A549 (cell line): Measurements from ENCODE around the gene PRPF40A. TPM values are rescaled to one million over a fixed set of nuclear protein-coding genes. Genes with fewer than 3 reads are reported as not detected.
"Not testable (repeated sequence)": the region's sequence is repeated elsewhere in the genome, so short reads cannot be mapped to it uniquely, and the experiment has no call there.

Experiments
- ATAC-seq, 2 experiments: fragments of 200-7000 bp in 1 of 2; fragments of >200 bp in 1 of 2; cut with Nextera tagmentation in 1 of 2; cut with Tn5 transposase in 1 of 2; 3 replicates each; pipeline versions ENCODE4 v1.8.0 to v1.9.1; 2018 to 2020; ENCODE audit warnings: mild to moderate bottlenecking in 1 of 2, moderate library complexity in 1 of 2
- CTCF ChIA-PET: fragments of 300-600 bp; sonication (Branson Sonifier 250); formaldehyde crosslinking; extraction: SDS; loops from one replicate; lab custom pipeline; 2021; ENCODE audit warnings: antibody characterized with exemption, inconsistent platforms; lab: Yijun Ruan, JAX
- POLR2A ChIA-PET: fragments of 350-600 bp; formaldehyde crosslinking; extraction: SDS; loops from one replicate; lab custom pipeline; 2021; ENCODE audit warnings: antibody characterized with exemption, inconsistent platforms; lab: Yijun Ruan, JAX
- DNase-seq, 2 experiments: peaks; one replicate each; pipeline versions ENCODE4 v3.0.0 to v3.0.0-alpha.2; 2011 to 2016; ENCODE audit warnings: low read depth in 1 of 2, low spot score in 1 of 2
- FAIRE-seq: peaks from 2 replicates; lab custom pipeline; 2011; peaks lifted over from hg19 to GRCh38; lab: Jason Lieb, UNC
- H3K27ac ChIP-seq, 2 experiments: fragments of >200 bp; sonication (Bioruptor Twin); formaldehyde crosslinking; 3 replicates each; pipeline ENCODE4 v1.5.1; 2016 to 2017
- H3K4me1 ChIP-seq: fragments of >200 bp; sonication (Bioruptor Twin); formaldehyde crosslinking; 3 replicates; pipeline ENCODE4 v1.6.1; 2016
- H3K4me2 ChIP-seq: fragments of >200 bp; sonication (Bioruptor Twin); formaldehyde crosslinking; 3 replicates; pipeline ENCODE4 v1.6.1; 2016
- H3K4me3 ChIP-seq: fragments of >200 bp; sonication (Bioruptor Twin); formaldehyde crosslinking; 3 replicates; pipeline ENCODE4 v1.5.1; 2016
- H3K9me3 ChIP-seq: fragments of >200 bp; sonication (Bioruptor Twin); formaldehyde crosslinking; 3 replicates; pipeline ENCODE4 v1.6.1; 2016
- CBX2 ChIP-seq: fragments of 200-600 bp; sonication (generic); IDR thresholded peaks from 2 replicates; pipeline ENCODE4 v1.6.1; 2016; ENCODE audit warnings: low read depth, mild to moderate bottlenecking, borderline replicate concordance
- CEBPB ChIP-seq, 2 experiments: fragments of >200 bp in 1 of 2; sonication (Bioruptor Twin) in 1 of 2; formaldehyde crosslinking in 1 of 2; IDR thresholded peaks; 2 replicates each; pipeline ENCODE4 v1.6.1; 2012 to 2016
- CHD4 ChIP-seq: fragments of 200-600 bp; sonication (generic); IDR thresholded peaks from 2 replicates; pipeline ENCODE4 v1.6.1; 2016; ENCODE audit warnings: antibody characterized with exemption, mild to moderate bottlenecking, borderline replicate concordance
- ESRRA ChIP-seq: fragments of 150-350 bp; IDR thresholded peaks from 2 replicates; pipeline ENCODE4 v1.6.1; 2014; ENCODE audit warnings: mild to moderate bottlenecking, low read length, borderline replicate concordance
- HOXB13 ChIP-seq: fragments of 250-450 bp; sonication (Bioruptor Pico); IDR thresholded peaks from 2 replicates; pipeline ENCODE4 v1.5.0; 2020; ENCODE audit warnings: low read depth, mild to moderate bottlenecking, moderate library complexity
- JUN ChIP-seq, 2 experiments: fragments of >200 bp; sonication (Bioruptor Twin); formaldehyde crosslinking; IDR thresholded peaks; 2 replicates in 1 of 2; 3 replicates in 1 of 2; pipeline ENCODE4 v1.6.1; 2016 to 2017
- POLR2A ChIP-seq: IDR thresholded peaks from 2 replicates; pipeline ENCODE4 v1.6.1; 2012; ENCODE audit warnings: mild to moderate bottlenecking, low read length
- POLR2AphosphoS2 ChIP-seq: conservative IDR thresholded peaks from 2 replicates; pipeline ENCODE4 v1.6.1; 2012; ENCODE audit warnings: low read length, improper control_type of control experiment, inconsistent platforms
- RAD21 ChIP-seq, 2 experiments: fragments of >200 bp in 1 of 2; sonication (Bioruptor Twin) in 1 of 2; formaldehyde crosslinking in 1 of 2; IDR thresholded peaks in 1 of 2; conservative IDR thresholded peaks in 1 of 2; 2 replicates in 1 of 2; 3 replicates in 1 of 2; pipeline ENCODE4 v1.6.1; 2012 to 2018; ENCODE audit warnings: inconsistent platforms in 1 of 2
- SMC3 ChIP-seq: fragments of >200 bp; sonication (Bioruptor Twin); formaldehyde crosslinking; IDR thresholded peaks from 3 replicates; pipeline ENCODE4 v1.6.1; 2018; ENCODE audit warnings: inconsistent platforms
- TFCP2L1 ChIP-seq: fragments of 250-450 bp; sonication (Bioruptor Pico); IDR thresholded peaks from 2 replicates; pipeline ENCODE4 v1.5.0; 2021; ENCODE audit warnings: mild to moderate bottlenecking
- ZFP36 ChIP-seq: fragments of 450-650 bp; IDR thresholded peaks from 2 replicates; pipeline ENCODE4 v1.6.1; 2014; ENCODE audit warnings: borderline replicate concordance; ENCODE audit not compliant: partially characterized antibody
- WGBS: methylation state at CpG from one replicate; pipeline ENCODE4 v1.1.6; 2017; ENCODE audit errors: missing lambda C conversion rate; 5-methylcytosine and 5-hydroxymethylcytosine counted together
- polyA plus RNA-seq, 4 experiments: library from polyadenylated mRNA; depleted of rRNA in 3 of 4; stranded (reverse); fragments of >200 nt; fragmentation: RNase III in 1 of 4; extraction: RNeasy Plus Mini Kit Qiagen cat#74134 plus additional on column Dnase treatment in 1 of 4; gene quantifications; 2 replicates in 3 of 4; 3 replicates in 1 of 4; pipeline ENCODE4 v1.2.3, GENCODE V29; 2011 to 2017
- TF ChIP-seq, protein P1 (sequence below): fragments of >200 bp; sonication (Bioruptor Twin); formaldehyde crosslinking; IDR thresholded peaks from 3 replicates; pipeline ENCODE4 v1.6.1; 2016
- TF ChIP-seq, protein P2 (sequence below): fragments of 150-350 bp; IDR thresholded peaks from 2 replicates; pipeline ENCODE4 v1.6.1; 2014; ENCODE audit warnings: low read depth, mild to moderate bottlenecking, low read length
- TF ChIP-seq, protein P3 (sequence below): fragments of 250-450 bp; sonication (Bioruptor Pico); IDR thresholded peaks from 2 replicates; pipeline ENCODE4 v1.5.0; 2020; ENCODE audit warnings: low read depth, mild to moderate bottlenecking, moderate library complexity
- TF ChIP-seq, protein P4 (sequence below): fragments of >200 bp; sonication (Bioruptor Twin); formaldehyde crosslinking; IDR thresholded peaks from 3 replicates; pipeline ENCODE4 v1.5.1; 2016

Gene PRPF40A
- polyA plus RNA-seq, 2 of the 4 experiments (the other 2 are of a cell fraction) = 75.1 to 186 TPM

DNA sequence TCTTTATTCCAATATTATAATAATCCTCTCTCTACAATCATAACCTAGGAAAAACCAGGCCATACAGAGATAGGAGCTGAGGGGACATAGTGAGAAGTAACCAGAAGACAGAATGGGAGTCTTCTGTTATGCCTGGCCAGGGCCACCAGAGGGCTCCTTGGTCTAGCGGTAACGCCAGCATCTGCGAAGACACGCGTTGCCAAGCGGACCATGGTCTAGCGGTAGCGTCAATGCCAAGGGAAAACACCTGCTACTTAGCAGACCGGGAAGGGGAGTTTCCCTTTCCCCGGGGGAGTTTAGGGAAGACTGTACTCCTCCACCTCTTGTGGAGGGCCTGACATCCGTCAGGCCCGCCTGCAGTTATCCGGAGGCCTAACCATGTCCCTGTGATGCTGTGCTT is 37.8 kb upstream of the PRPF40A start:
- DNase-seq (peak in 1 of 2 experiments; percentile 43), ATAC-seq (no peak; a peak in 1 of 6 replicates), FAIRE-seq (no peak)
- TF ChIP-seq ZFP36 (no peak), HOXB13 (CRISPR knock-in tag) (no peak), POLR2A (no peak), CBX2 (no peak), RAD21 (conservative IDR thresholded peaks at IDR 0.05 in 1 of 2, IDR thresholded peaks at IDR 0.05 in 1 of 2) (peak; percentile 31 to 48; a peak in 3 of 5 replicates), JUN (IDR thresholded peaks at IDR 0.05) (no peak), ESRRA (no peak), POLR2AphosphoS2 (no peak), SMC3 (peak; percentile 39; the same call in 2 of the 3 replicates)
- TF ChIP-seq, protein P1, sequence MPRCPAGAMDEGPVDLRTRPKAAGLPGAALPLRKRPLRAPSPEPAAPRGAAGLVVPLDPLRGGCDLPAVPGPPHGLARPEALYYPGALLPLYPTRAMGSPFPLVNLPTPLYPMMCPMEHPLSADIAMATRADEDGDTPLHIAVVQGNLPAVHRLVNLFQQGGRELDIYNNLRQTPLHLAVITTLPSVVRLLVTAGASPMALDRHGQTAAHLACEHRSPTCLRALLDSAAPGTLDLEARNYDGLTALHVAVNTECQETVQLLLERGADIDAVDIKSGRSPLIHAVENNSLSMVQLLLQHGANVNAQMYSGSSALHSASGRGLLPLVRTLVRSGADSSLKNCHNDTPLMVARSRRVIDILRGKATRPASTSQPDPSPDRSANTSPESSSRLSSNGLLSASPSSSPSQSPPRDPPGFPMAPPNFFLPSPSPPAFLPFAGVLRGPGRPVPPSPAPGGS = no peak
- TF ChIP-seq, protein P2, sequence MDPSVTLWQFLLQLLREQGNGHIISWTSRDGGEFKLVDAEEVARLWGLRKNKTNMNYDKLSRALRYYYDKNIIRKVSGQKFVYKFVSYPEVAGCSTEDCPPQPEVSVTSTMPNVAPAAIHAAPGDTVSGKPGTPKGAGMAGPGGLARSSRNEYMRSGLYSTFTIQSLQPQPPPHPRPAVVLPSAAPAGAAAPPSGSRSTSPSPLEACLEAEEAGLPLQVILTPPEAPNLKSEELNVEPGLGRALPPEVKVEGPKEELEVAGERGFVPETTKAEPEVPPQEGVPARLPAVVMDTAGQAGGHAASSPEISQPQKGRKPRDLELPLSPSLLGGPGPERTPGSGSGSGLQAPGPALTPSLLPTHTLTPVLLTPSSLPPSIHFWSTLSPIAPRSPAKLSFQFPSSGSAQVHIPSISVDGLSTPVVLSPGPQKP = no peak
- TF ChIP-seq, protein P3, sequence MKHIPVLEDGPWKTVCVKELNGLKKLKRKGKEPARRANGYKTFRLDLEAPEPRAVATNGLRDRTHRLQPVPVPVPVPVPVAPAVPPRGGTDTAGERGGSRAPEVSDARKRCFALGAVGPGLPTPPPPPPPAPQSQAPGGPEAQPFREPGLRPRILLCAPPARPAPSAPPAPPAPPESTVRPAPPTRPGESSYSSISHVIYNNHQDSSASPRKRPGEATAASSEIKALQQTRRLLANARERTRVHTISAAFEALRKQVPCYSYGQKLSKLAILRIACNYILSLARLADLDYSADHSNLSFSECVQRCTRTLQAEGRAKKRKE (CRISPR knock-in tag) = no peak
- TF ChIP-seq, protein P4, sequence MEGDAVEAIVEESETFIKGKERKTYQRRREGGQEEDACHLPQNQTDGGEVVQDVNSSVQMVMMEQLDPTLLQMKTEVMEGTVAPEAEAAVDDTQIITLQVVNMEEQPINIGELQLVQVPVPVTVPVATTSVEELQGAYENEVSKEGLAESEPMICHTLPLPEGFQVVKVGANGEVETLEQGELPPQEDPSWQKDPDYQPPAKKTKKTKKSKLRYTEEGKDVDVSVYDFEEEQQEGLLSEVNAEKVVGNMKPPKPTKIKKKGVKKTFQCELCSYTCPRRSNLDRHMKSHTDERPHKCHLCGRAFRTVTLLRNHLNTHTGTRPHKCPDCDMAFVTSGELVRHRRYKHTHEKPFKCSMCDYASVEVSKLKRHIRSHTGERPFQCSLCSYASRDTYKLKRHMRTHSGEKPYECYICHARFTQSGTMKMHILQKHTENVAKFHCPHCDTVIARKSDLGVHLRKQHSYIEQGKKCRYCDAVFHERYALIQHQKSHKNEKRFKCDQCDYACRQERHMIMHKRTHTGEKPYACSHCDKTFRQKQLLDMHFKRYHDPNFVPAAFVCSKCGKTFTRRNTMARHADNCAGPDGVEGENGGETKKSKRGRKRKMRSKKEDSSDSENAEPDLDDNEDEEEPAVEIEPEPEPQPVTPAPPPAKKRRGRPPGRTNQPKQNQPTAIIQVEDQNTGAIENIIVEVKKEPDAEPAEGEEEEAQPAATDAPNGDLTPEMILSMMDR = peak; percentile 38; the same call in 2 of the 3 replicates
- Histone ChIP-seq H3K9me3 (no peaks in the 10 kb centered on the region), H3K4me3 (no peak overlapping the region), H3K4me2 (no peak overlapping the region), H3K27ac (no peak overlapping the region), H3K4me1 (no peaks in the 10 kb centered on the region)
- WGBS = 76% methylated on average over 13 of the region's 13 CpGs
- POLR2A ChIA-PET = no interaction called here
- CTCF ChIA-PET = no interaction called here

DNA sequence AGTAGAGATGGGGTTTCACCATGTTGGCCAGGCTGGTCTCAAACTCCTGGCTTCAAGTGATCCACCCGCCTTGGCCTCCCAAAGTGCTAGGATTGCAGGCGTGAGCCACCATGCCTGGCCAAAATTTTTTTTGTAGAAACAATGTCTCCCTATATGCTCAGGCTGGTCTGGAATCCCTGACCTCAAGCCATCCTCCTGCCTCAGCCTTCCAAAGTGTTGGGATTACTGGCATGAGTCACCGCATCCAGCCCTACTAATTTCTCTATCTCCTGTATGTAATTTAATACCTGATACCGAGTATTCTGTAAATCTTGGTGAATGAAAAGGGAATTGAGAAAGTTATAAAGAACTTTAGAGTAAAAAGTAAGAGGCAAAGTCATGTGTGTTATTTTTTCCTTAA is 30.5 kb upstream of the PRPF40A start:
- ATAC-seq = not testable (repeated sequence)
- WGBS = 87% methylated on average over 4 of the region's 4 CpGs

DNA sequence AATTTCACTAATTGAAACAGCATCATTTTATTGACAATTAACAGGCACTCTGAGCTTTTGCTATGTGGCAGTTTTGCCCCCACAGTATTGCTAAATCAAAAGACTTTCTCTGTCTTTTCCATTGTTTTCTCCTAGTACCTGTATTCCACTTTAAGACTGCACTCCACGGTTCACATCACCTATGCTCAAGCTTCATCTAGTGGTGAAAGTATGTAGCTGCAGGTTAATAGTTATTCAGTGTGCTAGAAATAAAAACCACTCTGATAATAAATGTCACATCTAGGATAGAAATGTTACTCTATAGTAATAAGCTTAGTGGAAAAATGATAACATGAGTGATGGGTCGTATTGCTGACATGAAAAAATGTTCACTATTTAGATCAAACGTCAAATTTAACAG is 25.7 kb upstream of the PRPF40A start:
- H3K4me1 ChIP-seq = no peaks in the 10 kb centered on the region
- H3K4me3 ChIP-seq = no peak overlapping the region
- no peak overlapping the region for H3K27ac ChIP-seq
- H3K4me2 ChIP-seq = no peak overlapping the region
- ChIA-PET CTCF (interaction anchor here (0.6 to 1.9 kb wide), 12 partner anchors 9 to 1324 kb away, joined by 3 to 7 read pairs (median 3); partner anchors contain the start of gene STAM2), POLR2A (interaction anchor here (2.5 kb wide), 1 partner anchor 26 kb away, joined by 13 read pairs; the partner anchor contains the start of gene PRPF40A)
- WGBS = 25% methylated on average over 3 of the region's 3 CpGs
- DNase-seq (peak; percentile 19 to 34), FAIRE-seq (no peak), ATAC-seq (peak; percentile 89 to 90)
- TF ChIP-seq CEBPB (IDR thresholded peaks at IDR 0.05) (no peak), RAD21 (conservative IDR thresholded peaks at IDR 0.05 in 1 of 2, IDR thresholded peaks at IDR 0.05 in 1 of 2) (peak; percentile 26 to 48; a peak in 3 of 5 replicates), CHD4 (no peak), TFCP2L1 (CRISPR knock-in tag) (no peak)
- TF ChIP-seq, protein P4 = peak; percentile 42
- H3K9me3 ChIP-seq = no peaks in the 10 kb centered on the region

More for the DNA sequence above, 30.5 kb upstream of the PRPF40A start:
- FAIRE-seq, DNase-seq, H3K27ac ChIP-seq, H3K4me1 ChIP-seq, POLR2A ChIA-PET, H3K4me2 ChIP-seq, CTCF ChIA-PET, H3K9me3 ChIP-seq, H3K4me3 ChIP-seq: not testable (repeated sequence)
